ENCODE data around the gene IFT88. TPM values are rescaled to one million over a fixed set of nuclear protein-coding genes. Genes with fewer than 3 reads are reported as not detected.
A peak's percentile ranks its signal among the peaks of the same experiment; 100 is the strongest.

Gene IFT88
- total RNA-seq, 1 experiment from 2014 or later, result 16.1 TPM

- H3K27ac ChIP-seq, result no peak within 1 kb of the TSS
- peak; percentile 31 to 52 for DNase-seq
Observed at GRCh38 chr13:20702915-20703779, 136.2 kb downstream of the IFT88 start, which contains the start of gene IL17D. Gene IL17D, plus strand, starts transcription at chr13:20703699. Its CDS starts 303 bp downstream, at chr13:20704002.

DNA sequence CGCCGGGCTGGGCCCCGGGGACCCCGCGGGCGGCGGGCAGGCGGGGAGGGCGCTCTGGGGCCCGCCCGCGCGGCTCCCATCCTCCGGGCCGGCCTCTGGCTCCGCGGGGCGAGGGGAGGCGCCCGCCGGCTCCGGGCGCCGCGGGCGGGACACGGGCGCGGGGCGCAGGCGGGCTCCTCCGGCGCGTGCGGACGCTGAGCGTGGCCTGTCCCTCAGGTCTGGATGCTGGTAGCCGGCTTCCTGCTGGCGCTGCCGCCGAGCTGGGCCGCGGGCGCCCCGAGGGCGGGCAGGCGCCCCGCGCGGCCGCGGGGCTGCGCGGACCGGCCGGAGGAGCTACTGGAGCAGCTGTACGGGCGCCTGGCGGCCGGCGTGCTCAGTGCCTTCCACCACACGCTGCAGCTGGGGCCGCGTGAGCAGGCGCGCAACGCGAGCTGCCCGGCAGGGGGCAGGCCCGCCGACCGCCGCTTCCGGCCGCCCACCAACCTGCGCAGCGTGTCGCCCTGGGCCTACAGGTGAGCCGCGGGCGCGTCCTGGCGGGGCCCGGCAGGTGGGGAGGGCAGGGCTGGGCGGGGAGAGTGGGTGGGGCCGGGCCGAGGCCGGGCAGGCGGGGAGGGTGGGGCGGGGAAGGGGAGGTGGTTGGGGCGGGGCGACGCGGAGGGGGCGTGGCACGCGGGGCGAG is 137.0 kb downstream of the IFT88 start:
- DNase-seq, result peak; percentile 81 to 84
- Histone ChIP-seq H3K4me3 (peak overlapping the region; percentile 72), H3K27ac (no peak overlapping the region), H3K4me1 (peaks cover 12% of the 10 kb centered on the region; the same call in 1 of the 2 replicates), H3K9me3 (replicated peaks) (no peaks in the 10 kb centered on the region), H3K27me3 (no peaks in the 10 kb centered on the region), H3K36me3 (no peaks in the 10 kb centered on the region)

More at GRCh38 chr13:20702915-20703779, 136.2 kb downstream of the IFT88 start, which contains the start of gene IL17D:
- Histone ChIP-seq H3K4me3 (peak within 1 kb of the TSS; percentile 72), H3K4me1 (peaks cover 12% of the 10 kb centered on the region; the same call in 1 of the 2 replicates), H3K36me3 (no peaks in the 10 kb centered on the region), H3K9me3 (replicated peaks) (no peaks in the 10 kb centered on the region), H3K27me3 (no peaks in the 10 kb centered on the region)

- H3K4me3 ChIP-seq, result no peak overlapping the region
Observed at GRCh38 chr13:20704459-20705069, 137.6 kb downstream of the IFT88 start.

GRCh38 chr13:20706661-20707060 is 139.7 kb downstream of the IFT88 start:
- Histone ChIP-seq H3K9me3 (replicated peaks) (no peaks in the 10 kb centered on the region), H3K27ac (no peak overlapping the region), H3K27me3 (no peaks in the 10 kb centered on the region), H3K36me3 (no peaks in the 10 kb centered on the region), H3K4me1 (peaks cover 10% of the 10 kb centered on the region; the same call in 1 of the 2 replicates), H3K4me3 (no peak overlapping the region)
- peak; percentile 67 to 69 for DNase-seq

More at GRCh38 chr13:20704459-20705069, 137.6 kb downstream of the IFT88 start:
- Histone ChIP-seq H3K27ac (no peak overlapping the region), H3K4me1 (peaks cover 12% of the 10 kb centered on the region; the same call in 1 of the 2 replicates), H3K27me3 (no peaks in the 10 kb centered on the region), H3K9me3 (replicated peaks) (no peaks in the 10 kb centered on the region), H3K36me3 (no peaks in the 10 kb centered on the region)
- no peak for DNase-seq

DNA sequence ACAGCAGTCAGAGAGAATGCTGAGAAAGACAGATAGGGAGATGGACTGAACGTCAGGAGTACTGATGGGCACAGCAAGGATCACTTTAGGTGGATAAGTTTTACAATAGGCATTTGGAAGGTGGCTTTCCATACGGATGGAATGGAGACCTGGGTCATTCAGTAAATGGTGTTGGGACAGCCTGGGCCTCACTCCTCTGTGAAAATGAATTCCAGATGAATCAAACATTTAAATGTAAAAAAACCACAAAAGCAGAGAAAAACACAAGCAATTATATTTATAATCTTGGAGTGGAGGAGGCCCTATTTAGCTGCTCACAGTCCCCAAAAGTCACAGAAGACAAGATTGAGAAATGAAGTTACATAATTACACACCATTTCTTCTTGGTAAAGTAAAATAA is 141.3 kb downstream of the IFT88 start:
- Histone ChIP-seq H3K27me3 (no peaks in the 10 kb centered on the region), H3K36me3 (no peaks in the 10 kb centered on the region), H3K27ac (no peak overlapping the region), H3K4me1 (peaks cover 15% of the 10 kb centered on the region; the same call in 1 of the 2 replicates), H3K4me3 (no peak overlapping the region), H3K9me3 (replicated peaks) (no peaks in the 10 kb centered on the region)
- no peak for DNase-seq

DNA sequence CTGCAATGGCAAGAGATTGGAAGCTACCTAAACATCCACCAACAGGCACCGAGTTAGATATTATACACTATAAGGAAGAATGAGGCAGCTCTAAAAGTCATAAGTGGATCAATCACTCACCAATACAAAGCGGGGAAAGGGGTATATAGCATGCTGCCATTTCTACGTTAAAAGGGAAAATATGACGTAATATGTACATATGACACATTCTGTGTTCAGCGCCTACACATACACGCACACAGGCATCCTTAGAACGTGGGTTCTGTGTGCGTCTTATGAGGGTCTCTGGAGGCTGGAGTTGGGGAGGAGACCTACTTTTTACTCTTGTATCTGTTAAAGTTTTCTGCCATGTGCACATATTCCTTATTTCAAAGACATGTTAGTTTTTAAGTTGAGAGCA is 142.4 kb downstream of the IFT88 start:
- Histone ChIP-seq H3K9me3 (replicated peaks) (no peaks in the 10 kb centered on the region), H3K27ac (no peak overlapping the region), H3K27me3 (no peaks in the 10 kb centered on the region), H3K36me3 (no peaks in the 10 kb centered on the region), H3K4me3 (no peak overlapping the region), H3K4me1 (peaks cover 22% of the 10 kb centered on the region)
- DNase-seq, result no peak

DNA sequence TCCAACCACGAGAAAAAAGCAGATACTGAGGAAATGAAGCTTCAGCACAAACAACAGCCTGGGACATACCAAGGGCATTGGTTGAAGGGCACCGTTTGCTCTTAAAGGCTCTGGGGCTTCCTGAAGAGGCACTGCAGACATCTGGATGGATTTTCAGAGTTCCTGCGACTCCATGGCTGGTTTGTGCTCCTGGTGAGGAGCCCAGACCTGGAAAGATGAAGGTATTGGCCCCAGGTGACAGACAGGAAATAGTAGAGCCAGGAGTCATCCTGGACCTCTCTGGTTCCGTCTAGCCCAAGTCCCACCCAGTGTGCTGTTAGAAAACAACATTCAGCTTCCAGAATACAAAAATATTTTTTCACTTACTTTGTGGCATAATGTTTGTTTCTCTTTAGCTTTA is 142.8 kb downstream of the IFT88 start:
- Histone ChIP-seq H3K36me3 (no peaks in the 10 kb centered on the region), H3K27me3 (no peaks in the 10 kb centered on the region), H3K4me1 (peaks cover 26% of the 10 kb centered on the region), H3K4me3 (no peak overlapping the region), H3K27ac (no peak overlapping the region), H3K9me3 (replicated peaks) (no peaks in the 10 kb centered on the region)
- no peak for DNase-seq

- Histone ChIP-seq H3K36me3 (no peaks in the 10 kb centered on the region), H3K27me3 (no peaks in the 10 kb centered on the region), H3K4me3 (no peak overlapping the region), H3K27ac (no peak overlapping the region), H3K9me3 (replicated peaks) (no peaks in the 10 kb centered on the region), H3K4me1 (peaks cover 31% of the 10 kb centered on the region)
- DNase-seq, result peak; percentile 36 to 43
Observed at GRCh38 chr13:20711301-20712044, 144.5 kb downstream of the IFT88 start.

- Histone ChIP-seq H3K4me1 (peaks cover 35% of the 10 kb centered on the region), H3K27me3 (no peaks in the 10 kb centered on the region), H3K27ac (no peak overlapping the region), H3K9me3 (replicated peaks) (no peaks in the 10 kb centered on the region), H3K4me3 (peak overlapping the region; percentile 50), H3K36me3 (no peaks in the 10 kb centered on the region)
- peak in 1 of 2 experiments; percentile 56 for DNase-seq
Observed at GRCh38 chr13:20713014-20713376, 146.0 kb downstream of the IFT88 start.

DNA sequence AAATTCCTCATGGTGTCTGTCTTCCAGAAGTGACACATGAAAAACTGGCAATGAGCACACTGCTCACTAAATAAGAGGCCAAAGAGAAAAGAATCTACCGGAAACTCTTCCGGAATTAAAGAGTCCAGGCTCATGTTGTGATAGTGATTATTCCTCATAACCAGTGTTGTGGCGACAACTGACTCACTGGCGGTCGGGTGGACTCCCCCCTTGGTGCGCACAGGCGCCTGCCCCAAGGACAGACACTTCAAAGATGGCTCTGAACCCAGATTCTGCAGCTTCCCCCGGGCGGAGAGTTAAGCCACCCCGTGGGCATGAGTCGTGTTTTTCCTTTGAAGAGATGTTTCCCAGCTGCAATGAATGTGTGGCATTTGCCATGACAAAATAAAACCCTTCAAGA is 146.8 kb downstream of the IFT88 start:
- no peaks in the 10 kb centered on the region for H3K36me3 ChIP-seq
- no peaks in the 10 kb centered on the region for H3K27me3 ChIP-seq
- DNase-seq, result peak; percentile 51 to 64
- H3K9me3 ChIP-seq (replicated peaks), result no peaks in the 10 kb centered on the region
- H3K4me3 ChIP-seq, result peak overlapping the region; percentile 50
- H3K4me1 ChIP-seq, result peaks cover 35% of the 10 kb centered on the region
- no peak overlapping the region for H3K27ac ChIP-seq

GRCh38 chr13:20714161-20714560 is 147.2 kb downstream of the IFT88 start:
- peak; percentile 68 for DNase-seq
- no peaks in the 10 kb centered on the region for H3K36me3 ChIP-seq
- H3K4me3 ChIP-seq, result peak overlapping the region; percentile 50
- H3K27ac ChIP-seq, result 0 out of 2 replicates have a peak overlapping the region, but pooled peaks have one; percentile 1
- H3K9me3 ChIP-seq (replicated peaks), result no peaks in the 10 kb centered on the region
- no peaks in the 10 kb centered on the region for H3K27me3 ChIP-seq
- H3K4me1 ChIP-seq, result peaks cover 35% of the 10 kb centered on the region

GRCh38 chr13:20714563-20715329 is 147.8 kb downstream of the IFT88 start:
- peak; percentile 66 to 71 for DNase-seq
- H3K4me1 ChIP-seq, result peaks cover 35% of the 10 kb centered on the region
- no peaks in the 10 kb centered on the region for H3K27me3 ChIP-seq
- H3K27ac ChIP-seq, result peak overlapping the region; percentile 1; the same call in 1 of the 2 replicates
- no peak overlapping the region for H3K4me3 ChIP-seq
- H3K36me3 ChIP-seq, result no peaks in the 10 kb centered on the region
- no peaks in the 10 kb centered on the region for H3K9me3 ChIP-seq (replicated peaks)

DNA sequence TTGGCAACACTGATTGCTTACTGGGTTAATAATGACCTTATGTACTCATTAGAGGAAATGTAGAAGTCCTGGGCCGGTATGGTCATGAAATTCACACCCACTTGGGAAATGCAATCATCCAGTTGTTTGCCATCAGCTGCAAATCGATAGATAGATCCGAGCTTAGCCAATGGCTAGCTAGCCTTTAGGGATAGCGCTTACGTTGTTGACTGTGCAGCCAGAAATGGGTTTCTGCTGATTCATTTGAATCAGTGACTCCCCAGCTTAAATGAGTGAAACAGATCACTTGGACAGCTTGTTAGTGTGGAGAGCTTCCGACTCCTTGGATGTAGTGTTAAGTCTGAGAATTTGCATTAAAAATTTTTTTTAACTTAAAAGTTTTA is 148.4 kb downstream of the IFT88 start:
- no peak for DNase-seq
- no peak overlapping the region for H3K27ac ChIP-seq
- peaks cover 35% of the 10 kb centered on the region for H3K4me1 ChIP-seq

More for the DNA sequence above, 148.4 kb downstream of the IFT88 start:
- Histone ChIP-seq H3K27me3 (no peaks in the 10 kb centered on the region), H3K4me3 (no peak overlapping the region), H3K9me3 (replicated peaks) (no peaks in the 10 kb centered on the region), H3K36me3 (no peaks in the 10 kb centered on the region)
